Superior temporal gyrus (tissue), 1 donor: ENCODE data around the gene CIROP.
A peak's percentile ranks its signal among the peaks of the same experiment; 100 is the strongest.

ENCODE experiments used
- DNase-seq: peaks from one replicate; pipeline ENCODE4 v3.0.0-alpha.2; 2016; ENCODE audit errors: extremely low spot score

CIROP gene

DNA sequence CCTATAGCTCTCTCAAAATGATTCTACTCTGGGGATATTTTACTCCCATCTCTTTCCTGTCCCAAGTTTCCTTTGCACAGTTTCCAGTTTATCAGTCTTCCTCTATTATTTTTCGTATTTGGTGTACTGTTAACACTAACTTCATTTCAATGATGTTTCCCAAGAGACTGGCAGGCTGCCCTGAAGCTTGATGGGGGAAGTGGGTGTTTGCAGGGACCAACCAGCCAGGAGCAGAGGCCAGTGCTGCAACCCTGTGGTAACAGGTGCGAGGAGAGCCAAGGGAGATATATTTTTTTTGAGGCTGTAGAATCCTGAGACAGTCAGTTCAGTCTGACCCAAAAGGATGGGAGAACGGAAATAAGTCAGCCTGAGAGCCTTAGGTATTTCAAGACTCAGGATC is 26.1 kb upstream of the CIROP start:
- DNase-seq: no peak

DNA sequence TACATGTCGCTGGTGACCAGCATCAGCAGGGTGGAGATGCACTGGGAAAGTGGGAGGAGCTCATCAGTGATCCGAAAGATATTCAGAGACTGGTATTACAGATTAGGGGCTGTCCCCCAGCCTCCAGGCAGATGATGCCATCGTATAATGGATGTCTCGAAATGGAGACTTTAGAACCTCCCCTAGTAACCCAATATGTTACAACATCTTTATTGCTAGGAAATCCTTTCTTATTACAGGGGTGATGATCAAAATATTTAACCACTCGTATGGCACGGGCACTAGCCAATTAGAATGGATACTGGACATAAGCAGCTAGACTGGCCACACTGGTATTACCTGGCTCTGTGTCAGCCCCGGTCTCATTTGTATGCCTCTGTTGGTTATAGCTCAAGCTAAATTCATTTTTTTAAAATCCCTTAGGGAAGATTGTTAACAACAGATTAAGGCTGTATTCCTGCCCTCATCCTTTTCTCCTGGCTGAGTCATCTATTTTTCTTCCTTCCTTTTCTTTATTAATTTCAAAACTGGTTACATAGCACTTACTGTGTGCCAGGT is 25.0 kb upstream of the CIROP start:
- no peak for DNase-seq

GRCh38 chr14:23128969-23129758 is 24.4 kb upstream of the CIROP start:
- no peak for DNase-seq

DNA sequence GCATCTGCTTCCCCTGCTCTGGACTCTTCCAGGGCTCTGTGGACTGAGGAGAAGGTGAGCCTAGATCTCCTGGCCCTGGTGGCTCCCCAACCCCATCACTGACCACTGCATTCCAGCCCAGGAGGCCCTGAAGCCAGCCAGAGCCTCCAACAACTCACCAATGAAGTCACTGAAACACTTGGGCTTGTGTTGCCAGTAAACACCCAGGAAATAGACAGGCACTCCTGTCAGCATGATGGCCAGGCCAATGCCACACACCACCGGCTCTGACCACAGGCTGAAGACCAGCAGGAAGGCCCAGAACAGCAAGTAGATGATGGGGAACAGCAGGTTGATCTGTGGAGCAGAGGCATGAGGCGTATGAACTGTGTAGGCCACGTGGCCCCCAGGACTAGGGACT is 23.1 kb upstream of the CIROP start:
- DNase-seq: no peak

DNA sequence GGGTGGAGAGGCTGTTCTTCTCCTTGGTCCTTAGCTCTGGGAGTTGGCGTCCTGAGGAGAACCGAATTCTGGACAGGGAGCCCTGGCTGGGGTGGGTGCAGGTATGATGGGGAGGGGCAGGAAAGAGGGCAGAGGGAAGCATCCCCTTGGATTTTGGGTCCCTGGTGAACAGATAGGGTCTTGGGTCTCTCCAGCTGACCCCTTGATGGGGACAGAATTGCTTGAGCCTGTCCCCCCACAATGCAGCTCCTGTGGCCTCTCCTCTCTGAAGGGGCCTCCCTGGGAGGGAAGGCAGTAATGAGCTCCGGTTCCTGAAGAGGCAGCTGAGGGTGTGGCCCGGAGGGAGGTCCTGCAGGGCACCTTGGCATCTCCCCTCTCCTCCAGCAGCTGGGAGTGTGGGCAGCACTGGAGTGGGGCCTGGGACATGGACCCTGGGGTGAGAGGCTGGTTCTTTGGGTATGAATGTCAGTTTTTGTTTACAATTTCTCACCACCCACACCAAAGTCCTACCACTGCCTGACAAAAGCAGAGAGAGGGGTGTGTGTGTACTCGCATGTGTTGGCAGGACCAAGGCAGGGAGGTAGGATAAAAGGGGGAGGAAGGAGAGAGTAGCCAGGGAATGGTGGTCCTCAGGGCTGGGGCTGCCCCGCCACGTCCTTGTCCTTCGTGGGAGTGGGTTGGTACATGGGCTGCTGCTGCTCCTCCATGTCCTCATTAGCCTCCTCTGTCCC is 21.9 kb upstream of the CIROP start:
- DNase-seq: no peak

- DNase-seq: no peak
Observed at GRCh38 chr14:23125933-23126524, 21.2 kb upstream of the CIROP start.

GRCh38 chr14:23125011-23125410 is 20.2 kb upstream of the CIROP start:
- DNase-seq: no peak

- no peak for DNase-seq
Observed at GRCh38 chr14:23124337-23124954, 19.7 kb upstream of the CIROP start.

- DNase-seq: no peak
Observed at GRCh38 chr14:23123419-23123818, 18.6 kb upstream of the CIROP start.

DNA sequence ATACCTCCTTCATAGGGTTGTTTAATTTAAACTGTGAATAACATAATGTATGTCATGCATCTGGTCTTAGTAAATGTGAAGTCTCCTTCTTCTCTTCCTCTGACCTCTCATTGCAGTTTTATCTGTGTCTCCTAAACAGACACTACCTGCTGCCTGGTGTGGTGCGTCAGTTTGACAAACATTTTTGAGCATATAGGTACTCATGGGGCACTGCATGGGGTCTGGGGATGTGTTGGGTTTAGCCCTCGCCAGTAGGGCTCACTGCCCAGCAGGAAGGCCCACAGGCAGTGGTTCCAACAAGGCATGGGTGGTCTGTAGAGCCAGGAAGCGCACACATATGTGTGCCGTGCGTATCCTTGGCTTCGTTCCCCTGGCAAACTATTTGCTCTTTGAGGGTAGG is 17.3 kb upstream of the CIROP start:
- DNase-seq: no peak

- no peak for DNase-seq
Observed at GRCh38 chr14:23121361-23121771, 16.6 kb upstream of the CIROP start.

GRCh38 chr14:23120541-23121251 is 15.9 kb upstream of the CIROP start:
- peak; percentile 96 for DNase-seq

DNA sequence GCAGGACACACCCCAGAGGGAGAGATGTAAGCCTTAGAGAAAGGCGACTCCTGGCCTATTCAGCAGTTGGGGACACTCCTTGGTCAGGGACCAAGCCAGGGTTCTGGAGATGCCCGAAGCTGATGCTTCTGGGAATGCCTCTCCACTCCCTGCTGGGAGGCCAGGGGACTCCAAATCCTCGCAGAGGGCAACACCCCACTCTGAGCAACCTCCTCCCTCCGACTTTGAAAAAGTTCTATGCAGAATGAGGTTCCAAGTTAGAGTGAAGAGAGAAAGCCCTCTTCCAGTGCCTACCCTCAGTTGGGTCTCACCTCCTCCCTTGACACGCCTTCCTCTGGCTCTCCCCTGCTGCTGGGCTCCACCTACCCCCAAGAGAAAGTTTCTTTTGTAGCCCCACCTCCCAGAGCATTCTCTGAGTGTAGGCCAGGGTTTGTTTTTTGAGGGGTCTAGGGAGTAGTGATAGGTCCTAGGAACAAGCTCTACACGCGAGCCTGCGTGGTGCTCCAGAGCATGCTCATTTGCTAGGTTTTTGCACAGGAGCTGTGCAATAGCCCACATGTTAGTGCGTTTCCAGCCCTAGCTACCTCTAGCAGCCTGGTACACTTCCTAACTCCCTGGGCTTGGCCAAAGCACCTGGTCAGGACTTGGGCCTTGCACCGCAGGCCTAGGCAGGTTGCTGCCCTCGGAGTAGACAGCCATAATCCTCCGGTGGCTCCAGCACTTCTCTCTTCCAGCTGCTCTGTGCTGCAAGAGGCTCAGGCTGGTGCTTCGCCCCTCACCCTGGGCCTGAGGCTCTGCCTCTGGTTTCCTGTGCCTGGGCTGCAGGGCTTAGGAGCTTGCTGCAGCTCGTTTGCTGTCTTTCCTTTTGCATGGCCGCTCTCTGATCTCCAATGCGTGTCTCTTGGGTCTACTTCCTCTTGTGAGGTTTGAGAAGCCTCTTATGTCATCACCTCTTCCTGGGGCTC is 14.9 kb upstream of the CIROP start:
- DNase-seq: no peak

DNA sequence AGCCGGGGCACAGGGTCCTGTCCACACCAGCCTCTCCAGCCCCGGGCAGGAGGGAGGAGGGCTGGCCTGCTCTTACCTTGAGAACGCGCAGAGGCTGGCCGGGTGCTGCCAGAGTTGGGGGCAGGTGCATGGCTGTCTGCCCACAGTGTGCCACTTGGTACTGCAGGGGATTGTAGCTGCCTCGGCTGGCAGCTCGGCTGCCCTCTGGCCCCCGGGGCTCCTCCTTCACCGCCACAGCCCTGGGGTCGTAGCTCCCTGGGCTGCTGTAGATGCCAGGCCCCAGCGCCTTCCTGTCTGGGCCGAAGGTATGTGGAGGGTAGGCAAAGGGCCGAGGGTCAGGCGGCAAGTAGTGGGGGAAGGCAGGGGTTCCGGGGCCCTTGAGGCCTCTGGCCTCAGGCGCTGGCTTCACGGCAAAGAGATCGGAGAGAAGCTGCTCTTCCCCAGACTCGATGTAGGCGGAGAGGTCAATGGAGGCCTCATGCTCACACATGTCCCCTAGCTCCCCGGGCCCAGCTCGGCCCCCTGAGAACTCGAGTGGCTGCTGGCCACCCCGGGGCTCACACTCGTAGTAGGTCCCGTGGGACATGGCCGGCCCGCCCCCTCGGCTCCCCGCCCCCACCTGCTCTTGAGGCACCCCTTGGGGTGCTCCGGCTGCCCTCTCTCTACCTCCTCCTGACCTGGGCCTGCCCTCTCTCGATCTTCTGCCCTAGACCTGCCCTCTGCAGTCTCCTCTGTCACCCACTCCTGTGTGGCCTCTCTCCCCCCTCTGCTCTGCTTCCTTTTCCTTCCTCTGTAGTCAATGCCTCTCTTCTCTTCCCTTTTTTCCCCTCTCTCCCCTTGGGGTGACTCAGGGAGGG is 13.9 kb upstream of the CIROP start, which contains the start of gene CEBPE:
TSS of gene CEBPE (minus strand) at position 750 of the 857 bp plus-strand sequence. CDS start at position 586, 164 bp downstream.
- no peak for DNase-seq

- DNase-seq: no peak
Observed at GRCh38 chr14:23117371-23118020, 12.7 kb upstream of the CIROP start.

- no peak for DNase-seq
Observed at GRCh38 chr14:23115918-23116317, 11.1 kb upstream of the CIROP start.

DNA sequence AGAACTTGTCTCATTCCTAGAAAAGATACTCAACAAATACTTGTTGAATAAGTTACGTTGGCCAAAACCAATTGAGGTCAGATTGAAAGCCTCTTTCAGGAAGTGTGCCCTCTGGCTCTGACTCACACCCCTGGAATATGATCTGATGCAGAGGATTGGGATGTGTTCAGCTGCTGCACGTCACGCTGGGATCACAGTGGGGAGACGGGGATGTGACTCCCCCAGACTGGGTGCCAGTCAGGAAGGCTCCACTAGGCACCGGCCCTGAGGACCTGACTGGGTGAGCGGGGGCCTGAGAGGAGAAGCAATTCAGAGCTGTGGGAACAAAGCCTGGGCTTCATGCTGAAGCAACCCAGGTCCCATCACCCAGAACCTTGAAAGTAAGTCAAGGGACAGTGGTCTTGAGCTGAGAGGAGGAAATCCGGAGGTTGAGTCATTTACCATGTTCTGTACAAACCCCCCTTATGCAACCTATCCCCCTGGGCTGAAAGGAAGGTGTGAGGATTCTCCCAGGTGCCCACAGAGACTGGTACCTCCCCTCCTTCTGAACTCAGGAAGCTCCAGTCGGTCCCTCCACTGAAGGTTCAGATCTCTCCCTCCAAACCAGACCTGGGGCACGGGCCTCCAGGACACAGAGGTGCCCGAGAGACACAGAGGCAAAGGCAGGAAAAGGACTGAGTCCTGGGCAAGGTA is 10.4 kb upstream of the CIROP start:
- no peak for DNase-seq

- no peak for DNase-seq
Observed at GRCh38 chr14:23114669-23115038, 9.9 kb upstream of the CIROP start.
